PFSK-1 (cell line): ENCODE results near the gene CLIC5.

ENCODE experiments used
- TAF1 ChIP-seq: IDR thresholded peaks from 2 replicates; pipeline ENCODE4 v1.6.1; 2012; ENCODE audit warnings: low read length, control low read depth, borderline replicate concordance; ENCODE audit not compliant: insufficient read depth
- TF ChIP-seq, protein P1 (sequence below), 2 experiments: IDR thresholded peaks; 2 replicates each; pipeline versions ENCODE4 v1.6.1 to v1.8.0; 2011 to 2012; ENCODE audit warnings: low read depth in 2 of 2, low read length in 2 of 2, control low read depth in 1 of 2, inconsistent platforms in 1 of 2, mild to moderate bottlenecking in 1 of 2, moderate library complexity in 1 of 2; ENCODE audit not compliant: insufficient read depth in 1 of 2

GRCh38 chr6:46036911-46037310 lies 21.3 kb upstream of the CLIC5 start:
- TF ChIP-seq, protein P1, sequence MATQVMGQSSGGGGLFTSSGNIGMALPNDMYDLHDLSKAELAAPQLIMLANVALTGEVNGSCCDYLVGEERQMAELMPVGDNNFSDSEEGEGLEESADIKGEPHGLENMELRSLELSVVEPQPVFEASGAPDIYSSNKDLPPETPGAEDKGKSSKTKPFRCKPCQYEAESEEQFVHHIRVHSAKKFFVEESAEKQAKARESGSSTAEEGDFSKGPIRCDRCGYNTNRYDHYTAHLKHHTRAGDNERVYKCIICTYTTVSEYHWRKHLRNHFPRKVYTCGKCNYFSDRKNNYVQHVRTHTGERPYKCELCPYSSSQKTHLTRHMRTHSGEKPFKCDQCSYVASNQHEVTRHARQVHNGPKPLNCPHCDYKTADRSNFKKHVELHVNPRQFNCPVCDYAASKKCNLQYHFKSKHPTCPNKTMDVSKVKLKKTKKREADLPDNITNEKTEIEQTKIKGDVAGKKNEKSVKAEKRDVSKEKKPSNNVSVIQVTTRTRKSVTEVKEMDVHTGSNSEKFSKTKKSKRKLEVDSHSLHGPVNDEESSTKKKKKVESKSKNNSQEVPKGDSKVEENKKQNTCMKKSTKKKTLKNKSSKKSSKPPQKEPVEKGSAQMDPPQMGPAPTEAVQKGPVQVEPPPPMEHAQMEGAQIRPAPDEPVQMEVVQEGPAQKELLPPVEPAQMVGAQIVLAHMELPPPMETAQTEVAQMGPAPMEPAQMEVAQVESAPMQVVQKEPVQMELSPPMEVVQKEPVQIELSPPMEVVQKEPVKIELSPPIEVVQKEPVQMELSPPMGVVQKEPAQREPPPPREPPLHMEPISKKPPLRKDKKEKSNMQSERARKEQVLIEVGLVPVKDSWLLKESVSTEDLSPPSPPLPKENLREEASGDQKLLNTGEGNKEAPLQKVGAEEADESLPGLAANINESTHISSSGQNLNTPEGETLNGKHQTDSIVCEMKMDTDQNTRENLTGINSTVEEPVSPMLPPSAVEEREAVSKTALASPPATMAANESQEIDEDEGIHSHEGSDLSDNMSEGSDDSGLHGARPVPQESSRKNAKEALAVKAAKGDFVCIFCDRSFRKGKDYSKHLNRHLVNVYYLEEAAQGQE (IDR thresholded peaks at IDR 0.05; ENCODE audit: insufficient read depth in 1 of 2, low read depth in 2 of 2, low read length in 2 of 2): no peak
- TF ChIP-seq TAF1: no peak
